GM19324 (cell line): ENCODE data around the gene TNF.

Experiments used
- ATAC-seq: cut with Tn5 transposase; IDR thresholded peaks from one replicate; pipeline ENCODE4 v1.9.1; 2021; ENCODE audit warnings: mild to moderate bottlenecking, moderate library complexity; ENCODE audit not compliant: unreplicated experiment, low FRiP score

Gene TNF

DNA sequence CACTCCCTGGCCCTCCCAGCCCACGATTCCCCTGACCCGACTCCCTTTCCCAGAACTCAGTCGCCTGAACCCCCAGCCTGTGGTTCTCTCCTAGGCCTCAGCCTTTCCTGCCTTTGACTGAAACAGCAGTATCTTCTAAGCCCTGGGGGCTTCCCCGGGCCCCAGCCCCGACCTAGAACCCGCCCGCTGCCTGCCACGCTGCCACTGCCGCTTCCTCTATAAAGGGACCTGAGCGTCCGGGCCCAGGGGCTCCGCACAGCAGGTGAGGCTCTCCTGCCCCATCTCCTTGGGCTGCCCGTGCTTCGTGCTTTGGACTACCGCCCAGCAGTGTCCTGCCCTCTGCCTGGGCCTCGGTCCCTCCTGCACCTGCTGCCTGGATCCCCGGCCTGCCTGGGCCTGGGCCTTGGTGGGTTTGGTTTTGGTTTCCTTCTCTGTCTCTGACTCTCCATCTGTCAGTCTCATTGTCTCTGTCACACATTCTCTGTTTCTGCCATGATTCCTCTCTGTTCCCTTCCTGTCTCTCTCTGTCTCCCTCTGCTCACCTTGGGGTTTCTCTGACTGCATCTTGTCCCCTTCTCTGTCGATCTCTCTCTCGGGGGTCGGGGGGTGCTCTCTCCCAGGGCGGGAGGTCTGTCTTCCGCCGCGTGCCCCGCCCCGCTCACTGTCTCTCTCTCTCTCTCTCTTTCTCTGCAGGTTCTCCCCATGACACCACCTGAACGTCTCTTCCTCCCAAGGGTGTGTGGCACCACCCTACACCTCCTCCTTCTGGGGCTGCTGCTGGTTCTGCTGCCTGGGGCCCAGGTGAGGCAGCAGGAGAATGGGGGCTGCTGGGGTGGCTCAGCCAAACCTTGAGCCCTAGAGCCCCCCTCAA is 3.1 kb upstream of the TNF start, which contains the start of gene LTA:
LTA (plus strand) TSS at position 249 of the 871 bp plus-strand sequence; CDS start at position 703, 454 bp downstream.
- ATAC-seq, result peak; percentile 50

DNA sequence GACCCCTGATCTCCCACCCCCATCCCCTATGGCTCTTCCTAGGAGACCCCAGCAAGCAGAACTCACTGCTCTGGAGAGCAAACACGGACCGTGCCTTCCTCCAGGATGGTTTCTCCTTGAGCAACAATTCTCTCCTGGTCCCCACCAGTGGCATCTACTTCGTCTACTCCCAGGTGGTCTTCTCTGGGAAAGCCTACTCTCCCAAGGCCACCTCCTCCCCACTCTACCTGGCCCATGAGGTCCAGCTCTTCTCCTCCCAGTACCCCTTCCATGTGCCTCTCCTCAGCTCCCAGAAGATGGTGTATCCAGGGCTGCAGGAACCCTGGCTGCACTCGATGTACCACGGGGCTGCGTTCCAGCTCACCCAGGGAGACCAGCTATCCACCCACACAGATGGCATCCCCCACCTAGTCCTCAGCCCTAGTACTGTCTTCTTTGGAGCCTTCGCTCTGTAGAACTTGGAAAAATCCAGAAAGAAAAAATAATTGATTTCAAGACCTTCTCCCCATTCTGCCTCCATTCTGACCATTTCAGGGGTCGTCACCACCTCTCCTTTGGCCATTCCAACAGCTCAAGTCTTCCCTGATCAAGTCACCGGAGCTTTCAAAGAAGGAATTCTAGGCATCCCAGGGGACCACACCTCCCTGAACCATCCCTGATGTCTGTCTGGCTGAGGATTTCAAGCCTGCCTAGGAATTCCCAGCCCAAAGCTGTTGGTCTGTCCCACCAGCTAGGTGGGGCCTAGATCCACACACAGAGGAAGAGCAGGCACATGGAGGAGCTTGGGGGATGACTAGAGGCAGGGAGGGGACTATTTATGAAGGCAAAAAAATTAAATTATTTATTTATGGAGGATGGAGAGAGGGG is 1.9 kb upstream of the TNF start:
- ATAC-seq, result no peak

DNA sequence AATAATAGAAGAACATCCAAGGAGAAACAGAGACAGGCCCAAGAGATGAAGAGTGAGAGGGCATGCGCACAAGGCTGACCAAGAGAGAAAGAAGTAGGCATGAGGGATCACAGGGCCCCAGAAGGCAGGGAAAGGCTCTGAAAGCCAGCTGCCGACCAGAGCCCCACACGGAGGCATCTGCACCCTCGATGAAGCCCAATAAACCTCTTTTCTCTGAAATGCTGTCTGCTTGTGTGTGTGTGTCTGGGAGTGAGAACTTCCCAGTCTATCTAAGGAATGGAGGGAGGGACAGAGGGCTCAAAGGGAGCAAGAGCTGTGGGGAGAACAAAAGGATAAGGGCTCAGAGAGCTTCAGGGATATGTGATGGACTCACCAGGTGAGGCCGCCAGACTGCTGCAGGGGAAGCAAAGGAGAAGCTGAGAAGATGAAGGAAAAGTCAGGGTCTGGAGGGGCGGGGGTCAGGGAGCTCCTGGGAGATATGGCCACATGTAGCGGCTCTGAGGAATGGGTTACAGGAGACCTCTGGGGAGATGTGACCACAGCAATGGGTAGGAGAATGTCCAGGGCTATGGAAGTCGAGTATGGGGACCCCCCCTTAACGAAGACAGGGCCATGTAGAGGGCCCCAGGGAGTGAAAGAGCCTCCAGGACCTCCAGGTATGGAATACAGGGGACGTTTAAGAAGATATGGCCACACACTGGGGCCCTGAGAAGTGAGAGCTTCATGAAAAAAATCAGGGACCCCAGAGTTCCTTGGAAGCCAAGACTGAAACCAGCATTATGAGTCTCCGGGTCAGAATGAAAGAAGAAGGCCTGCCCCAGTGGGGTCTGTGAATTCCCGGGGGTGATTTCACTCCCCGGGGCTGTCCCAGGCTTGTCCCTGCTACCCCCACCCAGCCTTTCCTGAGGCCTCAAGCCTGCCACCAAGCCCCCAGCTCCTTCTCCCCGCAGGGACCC is 981 bp upstream of the TNF start:
- no peak for ATAC-seq

DNA sequence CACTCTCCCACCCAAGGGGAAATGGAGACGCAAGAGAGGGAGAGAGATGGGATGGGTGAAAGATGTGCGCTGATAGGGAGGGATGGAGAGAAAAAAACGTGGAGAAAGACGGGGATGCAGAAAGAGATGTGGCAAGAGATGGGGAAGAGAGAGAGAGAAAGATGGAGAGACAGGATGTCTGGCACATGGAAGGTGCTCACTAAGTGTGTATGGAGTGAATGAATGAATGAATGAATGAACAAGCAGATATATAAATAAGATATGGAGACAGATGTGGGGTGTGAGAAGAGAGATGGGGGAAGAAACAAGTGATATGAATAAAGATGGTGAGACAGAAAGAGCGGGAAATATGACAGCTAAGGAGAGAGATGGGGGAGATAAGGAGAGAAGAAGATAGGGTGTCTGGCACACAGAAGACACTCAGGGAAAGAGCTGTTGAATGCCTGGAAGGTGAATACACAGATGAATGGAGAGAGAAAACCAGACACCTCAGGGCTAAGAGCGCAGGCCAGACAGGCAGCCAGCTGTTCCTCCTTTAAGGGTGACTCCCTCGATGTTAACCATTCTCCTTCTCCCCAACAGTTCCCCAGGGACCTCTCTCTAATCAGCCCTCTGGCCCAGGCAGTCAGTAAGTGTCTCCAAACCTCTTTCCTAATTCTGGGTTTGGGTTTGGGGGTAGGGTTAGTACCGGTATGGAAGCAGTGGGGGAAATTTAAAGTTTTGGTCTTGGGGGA is 754 bp downstream of the TNF start:
- no peak for ATAC-seq

DNA sequence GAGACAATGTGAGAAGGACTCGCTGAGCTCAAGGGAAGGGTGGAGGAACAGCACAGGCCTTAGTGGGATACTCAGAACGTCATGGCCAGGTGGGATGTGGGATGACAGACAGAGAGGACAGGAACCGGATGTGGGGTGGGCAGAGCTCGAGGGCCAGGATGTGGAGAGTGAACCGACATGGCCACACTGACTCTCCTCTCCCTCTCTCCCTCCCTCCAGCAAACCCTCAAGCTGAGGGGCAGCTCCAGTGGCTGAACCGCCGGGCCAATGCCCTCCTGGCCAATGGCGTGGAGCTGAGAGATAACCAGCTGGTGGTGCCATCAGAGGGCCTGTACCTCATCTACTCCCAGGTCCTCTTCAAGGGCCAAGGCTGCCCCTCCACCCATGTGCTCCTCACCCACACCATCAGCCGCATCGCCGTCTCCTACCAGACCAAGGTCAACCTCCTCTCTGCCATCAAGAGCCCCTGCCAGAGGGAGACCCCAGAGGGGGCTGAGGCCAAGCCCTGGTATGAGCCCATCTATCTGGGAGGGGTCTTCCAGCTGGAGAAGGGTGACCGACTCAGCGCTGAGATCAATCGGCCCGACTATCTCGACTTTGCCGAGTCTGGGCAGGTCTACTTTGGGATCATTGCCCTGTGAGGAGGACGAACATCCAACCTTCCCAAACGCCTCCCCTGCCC is 1.7 kb downstream of the TNF start:
- ATAC-seq, result no peak

DNA sequence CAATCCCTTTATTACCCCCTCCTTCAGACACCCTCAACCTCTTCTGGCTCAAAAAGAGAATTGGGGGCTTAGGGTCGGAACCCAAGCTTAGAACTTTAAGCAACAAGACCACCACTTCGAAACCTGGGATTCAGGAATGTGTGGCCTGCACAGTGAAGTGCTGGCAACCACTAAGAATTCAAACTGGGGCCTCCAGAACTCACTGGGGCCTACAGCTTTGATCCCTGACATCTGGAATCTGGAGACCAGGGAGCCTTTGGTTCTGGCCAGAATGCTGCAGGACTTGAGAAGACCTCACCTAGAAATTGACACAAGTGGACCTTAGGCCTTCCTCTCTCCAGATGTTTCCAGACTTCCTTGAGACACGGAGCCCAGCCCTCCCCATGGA is 2.2 kb downstream of the TNF start:
- no peak for ATAC-seq

DNA sequence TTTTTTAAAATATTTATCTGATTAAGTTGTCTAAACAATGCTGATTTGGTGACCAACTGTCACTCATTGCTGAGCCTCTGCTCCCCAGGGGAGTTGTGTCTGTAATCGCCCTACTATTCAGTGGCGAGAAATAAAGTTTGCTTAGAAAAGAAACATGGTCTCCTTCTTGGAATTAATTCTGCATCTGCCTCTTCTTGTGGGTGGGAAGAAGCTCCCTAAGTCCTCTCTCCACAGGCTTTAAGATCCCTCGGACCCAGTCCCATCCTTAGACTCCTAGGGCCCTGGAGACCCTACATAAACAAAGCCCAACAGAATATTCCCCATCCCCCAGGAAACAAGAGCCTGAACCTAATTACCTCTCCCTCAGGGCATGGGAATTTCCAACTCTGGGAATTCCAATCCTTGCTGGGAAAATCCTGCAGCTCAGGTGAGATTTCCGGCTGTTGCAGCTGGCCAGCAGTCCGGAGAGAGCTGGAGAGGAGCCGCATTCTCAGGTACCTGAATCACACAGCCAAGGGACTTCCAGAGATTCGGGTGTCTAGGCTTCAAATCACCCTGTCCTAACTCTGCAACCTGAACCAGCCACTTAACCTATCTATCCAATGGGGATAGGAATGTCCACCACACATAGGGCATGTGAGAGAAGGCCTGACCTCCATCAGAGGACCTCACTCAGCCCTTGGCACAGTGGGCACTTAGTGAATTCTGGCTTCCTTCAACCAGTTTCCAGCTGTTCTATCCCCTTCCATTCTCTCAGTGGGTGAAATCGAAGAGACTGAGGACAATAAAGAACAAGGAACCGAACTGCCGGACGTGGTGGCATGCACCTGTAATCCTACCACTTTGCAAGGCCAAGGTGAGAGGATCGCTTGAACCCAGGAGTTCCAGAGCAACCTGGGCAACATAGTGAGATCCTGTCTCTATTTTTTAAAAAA is 3.1 kb downstream of the TNF start:
- no peak for ATAC-seq

DNA sequence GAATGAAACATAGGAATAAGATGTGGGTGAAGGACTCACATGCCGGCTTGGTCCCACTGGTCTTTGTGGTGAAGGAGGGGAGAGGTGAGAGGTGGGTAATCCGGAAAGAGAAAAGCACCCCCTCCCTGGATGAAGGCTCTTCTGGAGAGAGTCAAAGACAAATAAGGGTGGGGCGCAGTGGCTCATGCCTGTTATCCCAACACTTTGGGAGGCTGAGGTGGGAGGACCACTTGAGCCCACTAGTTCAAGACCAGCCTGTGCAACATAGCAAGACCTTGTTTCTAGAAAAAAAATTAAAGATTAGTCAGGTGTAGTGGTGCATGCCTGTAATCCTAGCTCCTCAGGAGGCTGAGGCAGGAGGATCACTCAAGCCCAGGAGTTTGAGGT is 3.7 kb downstream of the TNF start:
- ATAC-seq, result no peak

DNA sequence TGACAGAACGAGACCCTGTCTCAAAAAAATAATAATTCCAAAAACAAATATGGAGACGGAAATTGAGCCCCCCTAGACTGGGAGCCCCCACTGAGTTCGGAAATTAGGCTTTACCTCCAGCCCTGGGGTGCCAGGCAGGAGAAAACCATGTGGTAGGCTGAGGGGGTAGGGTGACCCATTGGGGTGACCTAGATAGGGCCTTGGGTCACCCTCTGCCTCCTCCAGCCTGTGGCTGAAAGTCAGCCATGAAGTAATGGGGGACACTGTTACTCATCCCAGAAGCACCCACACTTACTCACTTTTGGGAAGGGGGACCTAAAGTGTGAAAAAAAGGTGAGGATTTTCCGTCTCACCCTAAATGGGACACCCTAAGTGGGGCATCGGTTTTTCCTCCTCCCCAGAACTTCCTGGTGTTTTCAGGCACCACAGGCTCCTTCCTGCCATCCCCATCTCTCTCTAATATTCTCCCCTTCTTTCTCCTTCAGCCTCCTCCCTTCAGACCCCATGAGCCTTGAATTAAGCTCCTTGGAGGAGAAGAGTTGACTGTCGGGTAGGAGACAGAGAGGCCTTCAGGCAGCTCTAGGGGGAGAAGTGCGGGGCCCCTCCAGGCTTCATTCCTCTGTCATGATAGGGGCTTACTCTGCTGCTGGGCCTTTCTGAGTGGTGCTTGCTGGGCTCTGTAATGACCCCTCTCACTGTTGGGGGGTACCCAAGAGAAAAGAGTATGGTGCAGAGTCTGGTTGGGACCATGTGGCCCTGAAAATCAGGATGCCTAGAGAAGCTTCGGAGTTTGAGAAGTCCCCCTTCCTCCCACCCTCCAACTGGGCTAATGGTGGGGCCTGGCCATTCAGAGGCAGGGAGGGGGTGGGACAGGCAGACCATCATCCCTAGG is 4.4 kb downstream of the TNF start:
- no peak for ATAC-seq

DNA sequence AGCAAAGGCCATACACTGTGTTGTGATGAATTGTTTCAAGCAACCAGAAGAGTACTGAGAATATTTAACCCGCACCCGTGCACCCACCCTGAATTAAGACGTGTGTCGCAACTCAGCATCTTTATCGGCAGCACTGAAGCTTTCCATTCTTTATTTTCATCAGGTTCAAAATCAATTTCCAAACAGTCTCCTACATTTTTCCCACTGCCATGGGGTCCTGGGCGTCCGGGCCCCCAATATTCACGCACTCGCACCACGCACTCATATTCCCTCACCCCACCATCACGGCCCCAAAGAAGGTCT is 5.0 kb downstream of the TNF start:
- ATAC-seq, result no peak

DNA sequence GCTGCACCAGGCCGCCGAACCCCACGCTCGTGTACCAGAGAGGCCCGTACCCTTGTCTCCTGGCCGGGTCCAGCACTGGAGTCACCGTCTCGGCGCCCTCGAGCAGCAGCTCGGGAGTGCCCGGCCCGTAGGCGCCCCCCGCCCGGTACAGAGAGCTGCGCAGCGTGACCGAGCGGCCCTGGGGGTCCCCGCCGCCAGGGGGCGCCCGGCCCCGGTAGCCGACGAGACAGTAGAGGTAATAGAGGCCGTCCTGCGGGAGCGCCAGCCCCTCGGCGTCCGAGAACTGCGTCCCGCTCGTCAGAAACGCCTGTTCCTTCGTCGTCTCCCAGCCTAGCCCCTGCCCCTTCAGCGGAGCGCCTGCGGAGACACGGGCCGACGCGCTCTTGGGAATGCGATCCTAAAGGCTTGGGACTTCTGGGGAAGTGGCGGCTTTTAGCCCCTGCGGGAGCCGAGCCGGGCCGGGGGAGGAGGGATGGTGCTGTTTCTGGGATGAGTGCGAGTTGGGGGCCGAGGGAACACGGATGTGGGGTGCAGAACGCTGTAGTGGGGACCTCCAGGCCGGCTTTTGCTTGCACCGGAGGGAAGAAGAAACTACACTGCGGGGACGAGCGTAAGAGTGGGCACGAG is 5.6 kb downstream of the TNF start:
- ATAC-seq, result peak; percentile 48

DNA sequence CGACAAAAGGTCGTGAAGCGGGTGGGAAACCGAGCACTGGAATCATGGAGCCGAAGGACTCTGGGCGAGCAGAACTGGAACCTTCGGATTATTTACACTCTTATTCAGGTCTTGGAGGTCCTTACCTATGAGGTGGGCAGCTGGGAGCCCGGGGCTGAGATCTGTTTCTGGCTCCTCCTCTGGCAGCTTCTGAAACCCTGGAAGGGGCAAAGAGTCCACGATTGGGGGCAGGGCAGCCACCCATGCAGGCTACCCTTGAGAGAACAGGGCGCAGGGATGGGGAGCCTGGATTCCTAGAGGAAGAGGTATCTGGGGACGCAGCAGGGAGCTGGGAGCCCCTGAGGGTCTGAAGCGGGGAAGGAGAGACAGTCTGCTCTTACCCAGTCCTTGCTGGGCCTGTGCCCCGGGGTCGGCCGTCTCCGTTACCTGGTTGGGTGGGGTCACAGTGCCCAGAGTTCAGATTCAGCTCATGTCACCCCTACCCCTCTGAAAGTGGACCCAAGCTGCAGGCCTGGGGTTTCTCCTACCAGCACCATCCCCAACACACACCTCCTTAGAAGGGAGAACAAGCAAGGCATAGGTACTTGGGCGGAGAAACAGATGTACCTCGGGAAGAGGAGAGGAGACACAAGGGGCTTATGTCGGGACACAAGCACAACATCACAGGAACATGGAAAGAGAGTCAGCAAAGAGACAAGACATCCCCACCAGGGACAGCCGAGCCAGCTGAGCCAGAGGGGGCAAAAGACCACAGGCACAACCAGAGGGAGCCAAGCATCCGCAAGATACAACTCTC is 6.3 kb downstream of the TNF start:
- no peak for ATAC-seq

DNA sequence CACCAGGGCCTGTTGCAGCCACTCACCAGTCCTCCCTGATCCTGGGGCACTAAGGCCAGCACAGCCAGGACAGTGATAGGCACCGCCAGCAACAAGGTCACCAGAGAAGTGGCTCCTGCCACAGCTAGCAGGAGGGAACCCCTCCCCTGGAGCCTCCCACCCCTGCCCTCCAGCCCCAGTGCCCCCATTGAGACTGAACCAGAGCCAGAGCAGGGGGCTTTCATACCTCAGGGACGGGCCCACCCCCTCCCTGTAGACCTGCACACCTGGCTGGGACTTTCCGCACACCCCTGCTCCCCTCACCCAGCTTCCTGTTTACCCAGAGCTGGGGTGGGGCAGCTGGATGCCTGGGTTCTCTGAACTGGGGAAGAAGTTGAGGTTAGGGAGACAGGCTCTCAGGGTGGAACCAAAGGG is 6.9 kb downstream of the TNF start, which contains the start of gene LTB:
LTB (minus strand) TSS at position 195 of the 414 bp plus-strand sequence; CDS start at position 188, 7 bp downstream.
- no peak for ATAC-seq

DNA sequence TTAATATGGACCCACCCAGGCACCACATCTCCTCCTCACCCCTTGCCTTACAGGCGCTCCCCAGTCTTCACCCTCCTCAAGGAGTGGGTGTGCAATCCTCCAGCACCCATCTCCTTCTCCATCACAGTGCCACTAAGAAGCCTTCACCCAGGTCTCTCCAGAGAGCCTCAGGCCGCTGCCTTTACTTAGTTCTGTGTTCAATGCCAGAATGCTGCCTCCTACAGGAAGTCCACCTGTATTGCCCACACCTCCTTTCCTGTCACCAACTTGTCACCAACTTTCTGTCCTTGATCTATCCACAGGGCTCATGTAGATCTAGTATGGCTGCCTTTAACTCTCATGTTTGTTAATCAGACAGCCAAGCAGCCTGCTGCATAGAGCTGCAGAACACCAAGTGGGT is 10.1 kb downstream of the TNF start:
- ATAC-seq, result no peak

DNA sequence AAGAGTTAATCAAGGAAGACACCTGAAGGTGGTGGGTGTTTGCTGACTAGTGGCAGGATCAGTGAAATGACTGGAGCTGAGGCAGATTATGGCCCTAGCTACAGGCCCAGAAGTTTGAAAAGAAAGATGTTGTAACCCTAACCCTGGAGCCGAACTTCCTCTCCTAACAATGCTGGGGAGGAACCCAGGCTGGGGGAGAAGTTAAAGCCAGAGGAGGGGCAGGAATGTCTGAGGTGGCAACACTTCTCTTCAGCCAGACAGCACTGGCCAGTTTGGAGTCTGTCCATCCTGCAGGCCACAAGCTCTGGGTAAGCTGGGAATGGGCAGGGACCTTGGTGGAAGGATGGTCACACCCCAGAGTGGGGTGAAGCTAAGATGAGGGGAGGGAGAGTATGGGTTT is 10.6 kb downstream of the TNF start, which contains the start of gene LST1:
LST1 (plus strand) TSS at position 270 of the 400 bp plus-strand sequence. CDS start 1,023 bp downstream, outside the sequence.
- no peak for ATAC-seq
